Stimulated activated naive B cell treated with anti-CD40 and anti-IgM and Interleukin-4, amounts not matched to agents 10 μg/mL and 1 μg/mL and 100 μg/mL, for 72 hours (primary cell): ENCODE measurements around the gene SLC43A3.
"Not testable (repeated sequence)": the region's sequence is repeated elsewhere in the genome, so short reads cannot be mapped to it uniquely, and the experiment has no call there.

Experiments used
- ATAC-seq, 2 donors: fragments of 150-1000 bp; cut with Tn5 transposase; replicated peaks; 2 replicates each; pipeline ENCODE4 v1.10.0; 2021; ENCODE audit warnings: moderate library complexity in 1 of 2
- DNase-seq: peaks from one replicate; pipeline ENCODE4 v3.0.0; 2021
- H3K27ac Mint-ChIP-seq: one replicate; pipeline ENCODE4 v1.8.0; 2022; ENCODE audit warnings: mild to moderate bottlenecking, mixed read lengths
- H3K27me3 Mint-ChIP-seq, 2 donors: one replicate each; pipeline ENCODE4 v1.8.0; 2022; ENCODE audit warnings: mixed read lengths in 2 of 2
- H3K36me3 Mint-ChIP-seq, 2 donors: one replicate each; pipeline ENCODE4 v1.8.0; 2022; ENCODE audit warnings: mixed read lengths in 2 of 2, mild to moderate bottlenecking in 1 of 2
- H3K4me1 Mint-ChIP-seq, 2 donors: one replicate each; pipeline ENCODE4 v1.8.0; 2022; ENCODE audit warnings: mixed read lengths in 2 of 2, mild to moderate bottlenecking in 1 of 2
- H3K4me3 Mint-ChIP-seq, 2 donors: one replicate each; pipeline ENCODE4 v1.8.0; 2022; ENCODE audit warnings: mild to moderate bottlenecking in 2 of 2, mixed read lengths in 2 of 2, moderate library complexity in 1 of 2
- H3K9me3 Mint-ChIP-seq, 2 donors: one replicate each; pipeline ENCODE4 v1.8.0; 2022; ENCODE audit warnings: mixed read lengths in 2 of 2, mild to moderate bottlenecking in 1 of 2

SLC43A3 gene

DNA sequence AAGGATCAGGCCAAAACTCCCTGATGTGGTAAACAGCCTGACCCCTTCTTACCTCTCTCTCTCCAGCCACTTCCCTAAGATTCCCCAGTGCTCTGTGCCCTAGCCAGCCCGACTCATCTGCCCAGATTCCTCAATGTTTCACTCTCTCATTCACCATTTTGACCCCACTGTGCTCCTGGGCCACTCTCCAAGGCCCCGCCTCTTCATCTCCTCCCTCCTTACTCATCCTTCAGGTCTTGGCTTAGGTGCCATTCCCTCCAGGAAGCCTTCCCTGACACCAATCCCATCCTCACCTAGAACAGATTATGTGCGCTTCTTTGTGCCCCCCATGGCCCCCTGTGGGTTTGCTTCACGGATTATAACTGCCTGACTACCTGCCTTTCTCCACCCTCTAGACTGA lies 13.2 kb downstream of the SLC43A3 start:
- DNase-seq (no peak), ATAC-seq (no peak)
- Mint-ChIP-seq H3K27me3 (no peaks in the 10 kb centered on the region), H3K9me3 (peaks cover 0 to 4% of the 10 kb centered on the region in 2 donors), H3K4me3 (no peak overlapping the region), H3K4me1 (peaks cover 47 to 51% of the 10 kb centered on the region in 2 donors), H3K36me3 (peaks cover 68 to 91% of the 10 kb centered on the region in 2 donors), H3K27ac (peak overlapping the region; percentile 28)

DNA sequence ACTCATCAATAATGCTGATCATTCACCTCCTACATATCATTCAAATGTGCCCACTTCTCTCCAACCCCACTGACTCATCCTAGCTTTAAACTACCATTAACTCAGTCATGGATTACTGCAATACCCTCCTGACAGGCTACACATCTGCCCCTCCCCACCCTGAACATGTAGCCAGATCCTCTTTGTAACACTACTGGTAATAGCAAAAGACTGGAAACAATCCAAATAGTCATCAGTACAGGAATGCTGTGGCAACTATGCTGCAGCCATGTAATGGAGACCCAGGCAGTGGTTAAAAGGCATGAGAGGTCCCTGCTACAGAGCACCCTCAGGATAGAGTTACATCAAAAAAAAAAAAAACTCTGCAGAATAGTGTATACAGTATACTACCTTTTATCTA lies 16.6 kb downstream of the SLC43A3 start:
- DNase-seq (no peak), ATAC-seq (no peak)
- Mint-ChIP-seq H3K4me1 (peaks cover 60 to 65% of the 10 kb centered on the region in 2 donors), H3K9me3 (peaks cover 0 to 4% of the 10 kb centered on the region in 2 donors), H3K4me3 (no peak overlapping the region), H3K36me3 (peaks cover 70 to 92% of the 10 kb centered on the region in 2 donors), H3K27me3 (no peaks in the 10 kb centered on the region), H3K27ac (peak overlapping the region; percentile 2)

DNA sequence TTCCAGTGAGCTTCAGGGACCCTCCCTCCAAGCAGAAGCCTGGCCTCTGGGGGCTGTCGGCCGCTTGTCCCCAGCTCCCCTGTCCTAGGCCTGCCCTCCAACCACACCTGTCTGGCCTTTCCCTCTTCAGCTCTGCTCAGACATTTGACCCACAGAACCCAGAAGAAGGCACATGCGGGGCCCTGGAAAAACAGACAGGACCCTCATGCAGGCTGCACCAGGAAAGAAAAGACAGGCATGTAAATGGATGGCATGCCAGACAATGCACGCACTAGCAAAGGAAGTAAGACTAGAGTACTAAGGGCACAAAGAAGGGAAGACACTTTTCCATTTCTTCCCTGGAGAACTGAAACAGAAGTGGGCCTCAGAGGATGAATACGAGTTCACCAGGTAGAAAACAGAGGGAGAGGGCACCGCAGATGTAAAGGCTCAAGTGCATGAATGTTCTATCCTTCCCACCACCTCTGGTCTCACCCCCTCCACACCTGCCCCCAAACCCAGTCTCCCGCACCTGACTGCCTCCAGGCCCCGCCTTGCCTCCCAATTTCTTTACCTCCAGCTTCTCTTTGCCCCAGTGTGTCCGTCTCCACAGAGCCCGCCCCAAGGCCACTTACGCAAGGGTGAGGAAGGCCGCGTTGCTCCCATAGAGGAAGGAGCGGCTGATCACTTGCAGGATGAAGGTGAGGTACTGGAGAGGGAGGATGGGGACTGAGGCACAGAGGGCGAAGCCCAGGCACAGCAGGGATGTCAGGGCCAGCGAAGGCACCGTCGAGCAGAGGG lies 17.4 kb downstream of the SLC43A3 start:
- Mint-ChIP-seq H3K4me3 (no peak overlapping the region), H3K27ac (peak overlapping the region; percentile 65), H3K36me3 (peaks cover 70 to 92% of the 10 kb centered on the region in 2 donors), H3K27me3 (no peaks in the 10 kb centered on the region), H3K4me1 (peaks cover 59 to 65% of the 10 kb centered on the region in 2 donors), H3K9me3 (peaks cover 0 to 4% of the 10 kb centered on the region in 2 donors)
- DNase-seq: no peak
- no peak for ATAC-seq

DNA sequence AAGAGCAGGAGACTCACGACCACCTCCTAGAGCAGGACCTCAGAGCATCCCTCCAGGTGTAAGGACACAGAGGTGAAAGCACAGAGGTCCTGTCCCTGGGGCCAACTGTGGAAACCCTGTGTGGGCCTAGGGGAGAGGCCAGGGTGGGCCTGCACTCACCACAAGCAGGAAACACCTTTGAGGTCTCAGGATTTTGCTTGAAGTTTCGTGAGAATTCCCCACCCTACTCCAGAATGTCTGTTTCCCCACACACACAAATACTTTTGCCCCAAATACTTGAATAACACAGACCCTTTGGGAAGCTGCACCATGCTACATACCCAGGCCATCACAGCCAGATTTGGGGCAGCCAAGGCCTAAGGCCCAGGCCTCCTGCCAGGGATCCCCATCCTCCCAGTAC lies 18.1 kb downstream of the SLC43A3 start:
- DNase-seq (no peak), ATAC-seq (no peak)
- peaks cover 66 to 89% of the 10 kb centered on the region in 2 donors for H3K36me3 Mint-ChIP-seq
- peaks cover 58 to 69% of the 10 kb centered on the region in 2 donors for H3K4me1 Mint-ChIP-seq
- peaks cover 0 to 4% of the 10 kb centered on the region in 2 donors for H3K9me3 Mint-ChIP-seq
- no peaks in the 10 kb centered on the region for H3K27me3 Mint-ChIP-seq
- H3K4me3 Mint-ChIP-seq: no peak overlapping the region
- no peak overlapping the region for H3K27ac Mint-ChIP-seq

DNA sequence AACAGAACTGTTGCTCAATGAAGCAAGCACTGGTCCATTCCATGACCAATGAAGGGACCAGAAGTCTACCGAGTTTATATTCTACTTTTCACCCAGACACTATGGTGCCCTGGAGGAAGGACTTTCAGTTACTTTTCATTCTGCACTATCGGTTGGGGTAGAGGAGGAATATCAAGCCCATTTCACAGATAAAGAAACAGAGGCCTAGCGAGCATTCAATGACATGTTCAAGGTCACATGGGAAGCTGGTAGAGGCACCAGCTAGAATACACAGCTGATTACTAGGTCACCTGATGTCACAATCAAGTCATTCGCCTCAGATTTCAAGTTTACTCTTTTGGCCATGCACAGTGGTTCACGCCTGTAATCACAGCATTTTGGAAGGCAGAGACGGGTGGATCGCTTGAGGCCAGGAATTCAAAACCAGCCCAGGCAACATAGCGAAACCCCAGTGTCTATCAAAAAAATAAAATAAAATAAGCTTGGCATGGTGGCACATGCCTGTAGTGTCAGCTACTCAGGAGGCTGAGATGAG lies 18.9 kb downstream of the SLC43A3 start:
- peaks cover 56 to 77% of the 10 kb centered on the region in 2 donors for H3K4me1 Mint-ChIP-seq
- H3K9me3 Mint-ChIP-seq: peaks cover 0 to 4% of the 10 kb centered on the region in 2 donors
- H3K27ac Mint-ChIP-seq: no peak overlapping the region
- DNase-seq (no peak), ATAC-seq (no peak)
- peaks cover 62 to 88% of the 10 kb centered on the region in 2 donors for H3K36me3 Mint-ChIP-seq
- H3K27me3 Mint-ChIP-seq: no peaks in the 10 kb centered on the region
- no peak overlapping the region for H3K4me3 Mint-ChIP-seq

DNA sequence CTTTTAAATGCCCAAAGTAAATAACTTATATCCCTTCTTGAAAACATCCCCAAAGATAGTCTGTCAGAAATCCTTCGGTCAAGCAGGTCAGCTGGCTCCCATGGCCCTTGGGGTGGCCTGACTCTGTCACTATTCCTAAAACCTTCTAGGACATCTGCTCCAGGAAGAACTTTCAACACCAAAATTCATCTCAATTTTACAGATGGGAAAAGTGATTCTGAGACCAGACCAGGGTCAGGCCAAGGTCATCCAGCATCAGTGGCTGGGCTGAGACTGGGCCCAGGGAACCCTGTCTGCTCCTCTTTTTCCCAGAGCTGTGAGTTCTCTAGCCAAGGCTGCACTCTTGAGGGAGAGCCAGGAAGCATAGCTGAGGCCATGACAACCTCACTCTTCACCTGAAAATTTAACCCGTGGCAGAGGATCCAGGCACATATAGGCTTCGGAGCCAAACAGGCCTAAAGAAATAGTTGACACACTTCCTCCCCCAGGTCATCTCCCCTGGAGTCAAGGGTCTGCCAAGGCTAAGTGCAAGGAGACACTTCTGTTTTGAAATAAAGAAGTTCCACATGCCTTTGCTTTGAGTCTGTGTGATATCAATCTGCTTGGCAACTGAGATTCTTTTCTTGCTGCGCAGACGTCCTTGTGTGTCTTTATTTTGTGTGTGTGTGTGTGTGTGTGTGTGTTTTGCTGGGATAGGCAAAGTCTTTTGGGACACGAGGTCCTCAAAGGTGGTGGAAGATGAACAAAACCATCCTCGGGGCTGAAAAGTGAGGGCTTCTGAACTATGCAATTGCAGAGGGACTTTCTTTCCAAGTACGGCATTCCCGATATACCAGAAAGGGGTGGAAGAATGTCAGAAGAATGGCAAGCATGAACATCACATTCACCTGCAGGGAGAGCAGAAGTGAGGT lies 19.7 kb downstream of the SLC43A3 start:
- H3K4me1 Mint-ChIP-seq: peaks cover 59 to 81% of the 10 kb centered on the region in 2 donors
- peak overlapping the region in 1 of 2 donors; percentile 1 for H3K4me3 Mint-ChIP-seq
- DNase-seq: no peak
- no peaks in the 10 kb centered on the region for H3K27me3 Mint-ChIP-seq
- no peak for ATAC-seq
- H3K9me3 Mint-ChIP-seq: peaks cover 0 to 4% of the 10 kb centered on the region in 2 donors
- peak overlapping the region; percentile 95 for H3K27ac Mint-ChIP-seq
- peaks cover 60 to 86% of the 10 kb centered on the region in 2 donors for H3K36me3 Mint-ChIP-seq

DNA sequence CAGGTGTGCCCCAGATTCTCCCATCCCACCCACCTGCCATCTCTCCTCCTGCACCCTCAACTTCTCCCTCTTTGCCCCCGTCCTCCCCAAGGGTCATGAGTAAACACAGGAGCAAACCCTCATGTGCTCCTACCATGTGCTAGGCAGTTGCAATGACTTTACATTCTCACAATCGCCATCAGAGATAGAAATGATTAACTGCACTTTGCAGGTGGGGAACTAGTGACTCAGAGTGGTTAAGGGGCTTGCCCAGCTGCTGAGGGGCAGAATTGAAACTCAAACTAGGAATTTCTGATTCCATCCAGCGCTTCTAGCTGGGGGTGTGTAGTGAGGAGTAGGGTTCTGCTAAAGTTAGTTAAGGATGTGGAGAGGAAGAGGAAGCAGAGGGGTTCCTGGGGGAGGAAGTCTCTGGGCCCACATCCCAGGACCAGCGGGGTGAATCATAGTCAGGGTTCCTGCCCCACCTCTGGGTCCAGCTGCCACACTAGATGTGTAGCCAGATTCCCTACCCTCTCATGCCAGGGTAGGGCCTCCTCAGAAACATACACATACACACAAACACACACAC lies 20.5 kb downstream of the SLC43A3 start:
- ATAC-seq (peak; percentile 92 to 93), DNase-seq (peak; percentile 73)
- Mint-ChIP-seq H3K36me3 (peaks cover 59 to 79% of the 10 kb centered on the region in 2 donors), H3K4me1 (peaks cover 59 to 81% of the 10 kb centered on the region in 2 donors), H3K4me3 (peak overlapping the region; percentile 52 to 53), H3K9me3 (peaks cover 0 to 2% of the 10 kb centered on the region in 2 donors), H3K27ac (peak overlapping the region; percentile 95), H3K27me3 (no peaks in the 10 kb centered on the region)

DNA sequence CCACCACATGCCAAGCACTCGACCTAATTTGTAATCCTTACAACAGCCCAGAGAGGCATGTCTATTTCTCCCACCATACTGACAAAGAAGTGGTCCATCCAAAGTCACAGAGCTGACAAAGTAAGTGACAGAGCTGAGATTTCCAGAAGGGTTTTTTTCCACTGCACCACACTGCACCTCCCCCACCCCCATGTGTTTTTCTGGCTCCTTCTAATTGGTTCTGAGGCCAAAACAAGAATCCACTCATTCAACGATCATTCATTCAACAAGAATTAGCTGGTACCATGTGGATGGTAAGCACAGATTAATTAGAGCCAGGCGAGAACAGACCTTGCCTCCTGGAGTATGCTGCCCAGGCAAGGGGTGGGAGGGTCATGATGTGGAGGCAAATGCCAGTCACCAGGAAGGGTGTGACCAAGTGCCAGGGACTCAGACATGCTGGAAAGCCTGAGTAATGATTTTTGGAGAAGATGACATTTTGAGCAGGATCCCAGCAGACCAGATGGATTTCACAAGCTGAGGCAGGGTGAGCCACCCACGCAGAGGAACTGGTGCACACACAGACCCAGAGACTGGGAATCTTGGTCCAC lies 21.6 kb downstream of the SLC43A3 start:
- H3K27me3 Mint-ChIP-seq: no peaks in the 10 kb centered on the region
- H3K9me3 Mint-ChIP-seq: no peaks in the 10 kb centered on the region
- ATAC-seq (no peak), DNase-seq (no peak)
- peak overlapping the region; percentile 15 to 24 for H3K4me3 Mint-ChIP-seq
- H3K36me3 Mint-ChIP-seq: peaks cover 53 to 71% of the 10 kb centered on the region in 2 donors
- peaks cover 57 to 76% of the 10 kb centered on the region in 2 donors for H3K4me1 Mint-ChIP-seq
- H3K27ac Mint-ChIP-seq: peak overlapping the region; percentile 95

DNA sequence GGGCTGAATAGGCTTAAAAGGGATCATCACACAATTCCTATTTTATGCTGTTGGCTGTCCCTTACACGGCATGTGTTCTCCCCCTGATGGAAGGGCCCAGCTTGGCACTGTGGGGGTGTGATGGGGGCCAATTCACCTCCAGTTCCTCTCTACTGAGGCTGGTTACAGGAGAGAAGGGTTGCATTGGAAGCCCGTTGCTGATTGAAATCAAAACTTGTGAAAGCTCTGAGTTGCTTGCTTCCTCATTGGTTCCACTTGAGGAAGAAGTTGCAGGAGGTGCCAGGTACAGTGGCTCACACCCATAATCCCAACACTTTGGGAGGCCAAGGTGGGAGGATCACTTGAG lies 23.1 kb downstream of the SLC43A3 start:
- ATAC-seq (peak; percentile 42 to 54), DNase-seq (peak; percentile 31)
- peaks cover 39 to 55% of the 10 kb centered on the region in 2 donors for H3K36me3 Mint-ChIP-seq
- peaks cover 43 to 60% of the 10 kb centered on the region in 2 donors for H3K4me1 Mint-ChIP-seq
- H3K27me3 Mint-ChIP-seq: no peaks in the 10 kb centered on the region
- H3K4me3 Mint-ChIP-seq: peak overlapping the region in 1 of 2 donors; percentile 58
- peak overlapping the region; percentile 48 for H3K27ac Mint-ChIP-seq
- H3K9me3 Mint-ChIP-seq: no peaks in the 10 kb centered on the region

DNA sequence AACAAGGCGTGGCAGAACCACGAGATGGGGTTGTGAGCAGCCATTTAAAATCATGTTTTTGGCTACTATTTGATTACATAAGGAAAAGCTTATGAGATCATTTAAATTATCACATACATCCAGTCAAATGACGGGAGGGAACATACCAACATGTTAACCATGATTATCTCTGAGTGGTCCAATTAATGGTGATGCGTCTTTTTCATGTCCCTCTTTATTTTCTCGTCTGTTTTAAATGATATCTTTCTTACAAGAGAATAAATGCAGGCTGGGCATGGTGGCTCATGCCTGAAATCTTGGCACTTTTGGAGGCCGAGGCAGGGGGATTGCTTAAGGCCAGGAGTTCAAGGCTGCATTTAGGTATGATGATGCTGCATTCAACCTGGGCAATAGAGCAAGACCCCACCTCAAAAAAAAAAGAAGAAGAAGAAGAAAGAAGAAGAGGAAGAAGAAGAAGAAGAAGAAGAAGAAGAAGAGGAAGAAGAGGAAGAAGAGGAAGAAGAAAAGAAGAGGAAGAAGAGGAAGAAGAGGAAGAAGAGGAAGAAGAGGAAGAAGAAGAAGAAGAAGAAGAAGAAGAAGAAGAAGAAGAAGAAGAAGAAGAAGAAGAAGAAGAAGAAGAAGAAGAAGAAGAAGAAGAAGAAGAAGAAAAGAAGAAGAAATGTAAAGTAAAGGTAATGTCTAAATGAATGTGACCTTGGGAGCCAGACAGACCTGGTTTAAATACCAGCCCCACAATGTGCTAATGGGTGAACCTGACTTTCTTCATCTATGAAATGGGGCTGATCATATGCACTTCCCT lies 23.7 kb downstream of the SLC43A3 start:
- Mint-ChIP-seq H3K27ac (peak overlapping the region; percentile 92), H3K36me3 (peaks cover 34 to 52% of the 10 kb centered on the region in 2 donors), H3K4me1 (peaks cover 43 to 54% of the 10 kb centered on the region in 2 donors), H3K4me3 (peak overlapping the region; percentile 58 to 63)
- H3K27me3 Mint-ChIP-seq, H3K9me3 Mint-ChIP-seq, ATAC-seq, DNase-seq: not testable (repeated sequence)

DNA sequence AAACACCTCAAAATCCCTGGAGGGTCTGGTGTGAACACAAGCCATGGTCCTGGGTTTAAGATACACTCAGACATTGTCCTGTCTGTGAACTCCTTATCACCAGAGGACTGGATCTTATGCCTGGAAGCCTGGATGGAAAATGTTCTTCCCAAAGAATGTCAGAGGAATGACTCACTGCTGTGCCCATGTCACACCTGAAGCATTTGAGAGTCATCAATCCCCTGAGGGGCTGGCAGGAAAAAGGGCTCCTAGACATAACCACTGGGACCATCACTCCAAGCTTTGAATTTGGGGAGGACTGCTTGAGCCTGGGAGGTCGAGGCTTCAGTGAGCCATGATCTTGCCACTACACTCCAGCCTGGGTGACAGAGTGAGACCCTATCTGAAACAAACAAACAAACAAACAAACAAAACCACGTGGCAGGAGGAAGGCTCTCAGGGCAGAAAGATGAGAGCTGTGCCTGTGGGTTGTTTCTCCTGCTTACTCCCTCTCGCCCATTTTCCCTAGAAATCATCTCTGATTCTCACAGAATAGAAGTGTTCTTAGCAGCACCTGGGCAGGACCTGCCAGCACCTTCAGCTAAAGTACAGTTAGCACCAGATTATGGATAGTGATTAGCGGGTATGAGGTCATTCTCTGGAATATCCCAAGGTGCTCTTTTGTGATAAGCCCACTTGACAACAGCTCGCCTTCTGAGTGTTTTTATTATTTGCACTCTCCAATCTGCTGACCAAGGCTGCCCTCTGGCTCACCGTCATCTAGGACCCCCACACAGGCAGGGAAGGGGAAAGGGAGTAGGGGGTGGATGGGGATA lies 24.5 kb downstream of the SLC43A3 start:
- ATAC-seq: no peak
- Mint-ChIP-seq H3K27me3 (no peaks in the 10 kb centered on the region), H3K27ac (peak overlapping the region; percentile 60), H3K9me3 (no peaks in the 10 kb centered on the region), H3K4me3 (no peak overlapping the region), H3K4me1 (peaks cover 38 to 46% of the 10 kb centered on the region in 2 donors), H3K36me3 (peaks cover 31 to 44% of the 10 kb centered on the region in 2 donors)
- DNase-seq: no peak

DNA sequence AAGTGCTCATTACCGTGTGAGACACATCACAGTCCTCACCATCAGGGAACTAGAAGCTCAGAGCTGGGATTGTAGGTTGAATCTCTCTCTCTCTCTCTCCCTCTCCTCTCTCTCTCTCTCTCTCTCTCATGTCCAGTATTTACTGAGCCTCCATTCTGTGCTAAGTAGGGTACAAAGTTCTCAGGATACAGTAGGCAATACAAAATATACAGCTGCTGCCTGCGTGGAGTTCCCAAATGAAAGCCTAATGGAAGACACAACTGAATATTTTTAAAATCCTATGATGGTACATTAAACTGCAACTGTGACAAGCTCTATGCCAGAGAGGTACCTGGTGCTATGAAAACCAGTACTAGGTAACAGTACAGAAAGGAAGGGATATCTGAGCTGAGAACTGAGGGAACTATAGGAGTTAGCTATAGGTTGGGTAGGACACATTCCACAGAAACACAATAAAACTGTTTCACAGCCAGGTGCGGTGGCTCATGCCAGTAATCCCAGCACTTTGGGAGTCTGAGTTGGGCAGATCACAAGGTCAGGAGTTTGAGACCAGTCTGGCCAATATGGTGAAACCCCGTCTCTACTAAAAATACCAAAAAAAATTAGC lies 26.8 kb downstream of the SLC43A3 start:
- peaks cover 14 to 21% of the 10 kb centered on the region in 2 donors for H3K36me3 Mint-ChIP-seq
- no peaks in the 10 kb centered on the region for H3K27me3 Mint-ChIP-seq
- H3K4me1 Mint-ChIP-seq: peaks cover 17 to 23% of the 10 kb centered on the region in 2 donors
- DNase-seq: no peak
- no peak overlapping the region for H3K4me3 Mint-ChIP-seq
- ATAC-seq: no peak
- no peak overlapping the region for H3K27ac Mint-ChIP-seq
- H3K9me3 Mint-ChIP-seq: no peaks in the 10 kb centered on the region
